Skeletal muscle cell (primary cell): ENCODE measurements around the gene WNT9A.
"Not testable (repeated sequence)": the region's sequence is repeated elsewhere in the genome, so short reads cannot be mapped to it uniquely, and the experiment has no call there.

Experiments
- DNase-seq: peaks from one replicate; pipeline ENCODE4 v3.0.0-alpha.2; 2010; ENCODE audit warnings: low read depth
- H3K4me3 ChIP-seq: 2 replicates; pipeline ENCODE4 v1.5.1; 2011; ENCODE audit warnings: low read depth, mild to moderate bottlenecking, control low read depth, low read length, moderate library complexity

WNT9A gene

GRCh38 chr1:227914801-227915563 lies 32.8 kb downstream of the WNT9A start:
- no peak for DNase-seq
- no peak overlapping the region for H3K4me3 ChIP-seq

GRCh38 chr1:227913764-227914721 lies 33.7 kb downstream of the WNT9A start:
- H3K4me3 ChIP-seq, result no peak overlapping the region
- no peak for DNase-seq

- no peak for DNase-seq
- H3K4me3 ChIP-seq, result no peak overlapping the region
These were observed 34.4 kb downstream of the WNT9A start for GRCh38 chr1:227913396-227913763.

GRCh38 chr1:227912866-227913265 lies 34.9 kb downstream of the WNT9A start:
- DNase-seq, result no peak
- no peak overlapping the region for H3K4me3 ChIP-seq

- DNase-seq, result no peak
- no peak overlapping the region for H3K4me3 ChIP-seq
These were observed 36.4 kb downstream of the WNT9A start for GRCh38 chr1:227911376-227911775.

GRCh38 chr1:227910511-227911153 lies 37.1 kb downstream of the WNT9A start:
- H3K4me3 ChIP-seq, result no peak overlapping the region
- DNase-seq, result no peak

- not testable (repeated sequence) for DNase-seq, H3K4me3 ChIP-seq
These were observed 37.8 kb downstream of the WNT9A start for GRCh38 chr1:227909923-227910328.

GRCh38 chr1:227909188-227909587 lies 38.5 kb downstream of the WNT9A start:
- DNase-seq, result no peak
- no peak overlapping the region for H3K4me3 ChIP-seq

GRCh38 chr1:227908359-227908758 lies 39.4 kb downstream of the WNT9A start:
- DNase-seq, result no peak
- no peak overlapping the region for H3K4me3 ChIP-seq

GRCh38 chr1:227907439-227908015 lies 40.2 kb downstream of the WNT9A start:
- DNase-seq, result no peak
- no peak overlapping the region for H3K4me3 ChIP-seq

GRCh38 chr1:227906550-227907071 lies 41.1 kb downstream of the WNT9A start:
- H3K4me3 ChIP-seq, result no peak overlapping the region

GRCh38 chr1:227905573-227906487 lies 41.9 kb downstream of the WNT9A start:
- H3K4me3 ChIP-seq, result no peak overlapping the region

More at GRCh38 chr1:227906550-227907071, 41.1 kb downstream of the WNT9A start:
- DNase-seq, result no peak

GRCh38 chr1:227904541-227905335 lies 43.0 kb downstream of the WNT9A start:
- H3K4me3 ChIP-seq, result no peak overlapping the region
- no peak for DNase-seq

More at GRCh38 chr1:227905573-227906487, 41.9 kb downstream of the WNT9A start:
- DNase-seq, result no peak

- no peak overlapping the region for H3K4me3 ChIP-seq
- DNase-seq, result no peak
These were observed 43.9 kb downstream of the WNT9A start for GRCh38 chr1:227903614-227904501.

- no peak for DNase-seq
- H3K4me3 ChIP-seq, result no peak overlapping the region
These were observed 44.6 kb downstream of the WNT9A start for GRCh38 chr1:227903061-227903521.

- no peak overlapping the region for H3K4me3 ChIP-seq
- DNase-seq, result no peak
These were observed 45.1 kb downstream of the WNT9A start for GRCh38 chr1:227902641-227902990.
